Endometrium (tissue), 2 donors: ENCODE data around the gene NIPAL4.

ENCODE experiments used
- FAIRE-seq: peaks from 2 replicates; lab custom pipeline; 2012; peaks lifted over from hg19 to GRCh38; lab: Jason Lieb, UNC
- donor health status: control.
- donor health status: control.

NIPAL4 gene

GRCh38 chr5:157516626-157517325 lies 56.8 kb downstream of the NIPAL4 start:
- no peak for FAIRE-seq

GRCh38 chr5:157518963-157519362 lies 59.0 kb downstream of the NIPAL4 start:
- no peak for FAIRE-seq

GRCh38 chr5:157519579-157520253 lies 59.7 kb downstream of the NIPAL4 start:
- no peak for FAIRE-seq

- no peak for FAIRE-seq
Observed at GRCh38 chr5:157520911-157521703, 61.1 kb downstream of the NIPAL4 start.

GRCh38 chr5:157521704-157522029 lies 61.7 kb downstream of the NIPAL4 start:
- FAIRE-seq = no peak

- no peak for FAIRE-seq
Observed at GRCh38 chr5:157523976-157524375, 64.0 kb downstream of the NIPAL4 start.
